Measurements from ENCODE around the gene APOB. TPM values are rescaled to one million over a fixed set of nuclear protein-coding genes. Genes with fewer than 3 reads are reported as not detected.

Gene APOB
- total RNA-seq, 1 experiment from 2014 or later, result not detected

DNA sequence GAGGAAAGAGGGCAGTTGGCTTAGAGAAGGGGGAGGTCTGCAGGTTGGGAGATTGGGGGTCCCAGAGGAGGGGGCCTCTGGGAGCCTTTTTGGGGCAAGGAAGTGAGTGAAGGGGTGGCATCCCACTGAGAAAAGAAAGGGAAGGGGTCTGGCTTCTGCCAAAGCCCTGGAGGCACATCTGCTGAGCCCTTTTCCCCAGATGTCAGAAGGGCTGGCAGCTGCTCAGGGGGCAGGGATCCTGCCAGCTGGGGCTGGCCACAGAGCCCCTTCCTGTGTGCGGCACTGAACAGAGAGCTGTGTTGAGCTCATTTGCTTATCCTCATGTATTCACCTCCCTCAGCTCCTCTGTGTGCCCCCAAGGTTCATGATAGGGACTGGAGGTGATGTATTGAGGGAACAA, 54.5 kb downstream of the APOB start:
- DNase-seq (ENCODE audit: extremely low read depth, low read depth), result no peak

DNA sequence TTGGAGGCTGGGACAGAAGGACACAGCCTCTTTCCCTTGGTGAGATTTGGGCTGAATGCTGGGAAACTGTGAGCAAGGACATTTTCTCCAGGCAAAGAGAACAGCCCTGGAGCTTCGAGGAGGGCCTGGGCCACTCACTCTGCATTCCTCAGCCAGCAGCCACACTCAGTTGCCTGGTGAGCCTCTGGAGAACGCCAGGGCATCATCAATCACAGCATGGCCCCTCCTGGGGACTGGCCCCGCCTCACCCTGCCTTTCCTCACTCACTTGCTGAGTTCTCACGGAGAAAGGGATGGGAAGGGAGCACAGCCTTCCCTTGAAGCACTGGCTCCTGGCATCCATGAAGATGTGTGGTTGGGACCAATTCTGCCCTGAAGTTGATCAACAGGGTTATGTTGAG, 55.0 kb downstream of the APOB start:
- no peak for DNase-seq (ENCODE audit: extremely low read depth, low read depth)

DNA sequence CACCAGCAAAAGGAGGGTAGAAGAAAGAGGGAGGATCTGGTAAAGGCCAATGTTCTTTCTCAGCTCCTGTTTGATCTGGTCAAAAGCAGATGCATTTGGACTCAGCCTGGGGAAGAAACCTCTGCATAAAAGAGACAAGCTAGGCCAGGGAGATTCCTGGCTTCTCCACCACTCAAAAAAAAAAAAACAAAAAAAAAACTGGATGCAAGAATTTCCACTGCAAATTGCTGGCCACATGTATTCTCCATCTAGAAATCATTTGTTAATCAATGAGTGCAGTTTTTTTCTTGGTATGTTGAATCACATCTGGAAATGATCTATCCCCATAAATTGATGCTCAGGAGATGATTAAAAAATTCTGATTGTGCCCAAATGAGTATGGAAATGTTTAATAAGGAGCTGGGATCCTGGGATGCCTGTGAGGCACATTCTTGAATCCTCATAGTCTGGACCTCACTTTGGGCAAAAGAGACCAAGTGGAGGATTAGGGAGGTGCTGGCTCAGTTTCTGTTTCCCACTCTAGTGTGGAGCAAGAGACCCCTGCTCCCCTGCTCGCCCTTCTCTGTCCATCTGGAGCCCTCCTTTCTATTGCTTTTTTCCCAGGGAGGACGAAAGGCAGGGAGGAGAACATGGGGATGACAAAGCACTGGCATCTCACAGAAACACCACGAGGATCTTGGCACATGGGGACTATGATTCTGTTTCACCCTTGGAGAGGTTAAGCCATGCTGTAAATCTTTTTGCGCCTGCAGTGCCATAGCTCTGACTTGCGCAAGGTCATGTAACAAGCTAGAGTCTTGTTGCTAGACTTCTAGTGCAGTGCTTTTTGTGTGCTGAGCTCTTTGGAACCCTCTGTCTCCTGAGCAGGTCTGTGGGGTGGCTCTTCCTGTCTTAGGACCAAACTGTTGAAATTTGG, 57.6 kb downstream of the APOB start:
- DNase-seq (ENCODE audit: extremely low read depth, low read depth), result no peak

DNA sequence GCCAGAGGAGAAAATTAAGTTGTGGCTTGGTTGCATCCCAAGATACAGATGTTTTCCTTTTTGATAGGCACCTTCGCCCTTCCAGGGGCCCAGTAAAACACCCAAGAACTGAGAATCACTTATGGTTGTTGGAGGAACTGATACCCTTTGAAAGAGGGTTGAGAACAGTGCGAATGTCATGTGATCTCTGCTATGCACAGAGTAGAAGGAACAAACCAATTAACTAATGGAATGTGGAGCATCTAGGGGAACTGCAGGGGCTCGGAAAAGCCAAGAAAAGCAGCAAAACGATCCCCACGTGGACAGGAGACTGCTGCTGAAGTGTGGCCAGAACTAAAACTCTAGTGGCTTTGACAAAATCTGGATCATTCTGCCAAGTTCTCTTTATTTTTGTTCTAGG, 58.8 kb downstream of the APOB start:
- DNase-seq (ENCODE audit: extremely low read depth, low read depth), result no peak

DNA sequence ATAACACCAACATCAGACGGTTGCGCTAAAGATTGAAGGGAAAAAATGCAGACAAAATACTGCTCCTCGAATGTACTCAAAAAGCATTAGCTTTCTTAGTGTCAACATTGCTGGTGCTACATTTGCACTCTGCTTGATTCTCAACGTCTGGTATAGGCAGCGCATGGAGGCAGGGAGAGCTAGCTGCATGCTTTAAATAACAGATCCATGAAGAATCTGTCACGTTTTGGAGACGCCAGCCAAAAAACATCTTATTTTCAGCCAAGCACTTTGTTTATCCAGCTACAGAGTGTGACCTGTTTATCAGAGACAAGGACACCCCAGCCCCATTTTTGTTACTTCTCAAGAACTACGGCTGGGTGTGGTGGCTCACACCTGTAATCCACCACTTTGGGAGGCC, 59.5 kb downstream of the APOB start:
- DNase-seq (ENCODE audit: extremely low read depth, low read depth), result no peak

DNA sequence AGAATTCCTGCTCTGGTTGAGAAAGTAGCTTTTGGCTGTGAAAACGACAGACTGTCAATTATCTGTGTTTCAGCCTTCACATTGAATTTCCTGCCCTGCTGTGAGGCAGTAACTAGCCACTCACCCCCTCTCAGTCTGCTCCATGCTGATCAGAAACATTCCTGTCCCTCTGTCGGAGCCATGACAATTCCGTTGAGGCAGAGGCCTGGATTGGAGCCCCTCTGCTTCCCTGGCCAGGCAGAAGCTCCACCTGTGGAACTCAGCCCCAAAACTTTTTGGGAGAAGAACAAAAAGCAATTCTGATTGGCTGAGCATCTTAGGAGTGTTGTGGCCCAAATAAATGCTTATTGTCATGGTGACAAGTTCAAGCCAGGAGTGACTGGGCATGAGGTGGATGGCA, 60.0 kb downstream of the APOB start:
- DNase-seq (ENCODE audit: extremely low read depth, low read depth), result no peak

DNA sequence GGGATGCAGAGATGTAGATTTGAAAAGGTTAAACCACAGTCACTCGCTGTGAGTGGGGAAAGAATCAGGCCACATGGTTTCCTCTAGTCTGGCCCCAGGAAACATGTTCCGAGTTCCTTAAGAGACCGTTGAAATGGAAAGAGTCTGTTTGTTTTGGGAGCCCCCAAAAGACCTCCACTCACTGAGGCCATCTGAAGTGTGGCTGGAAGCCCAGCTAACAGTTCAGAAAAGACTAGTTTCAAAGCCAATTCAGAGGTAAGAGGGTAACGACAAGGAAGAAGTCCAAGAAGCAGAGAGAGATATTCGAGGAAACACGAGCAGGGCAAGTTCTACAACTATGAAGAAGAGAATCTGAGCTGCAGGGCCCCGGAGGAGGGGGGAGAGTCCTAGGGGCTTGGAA, 61.0 kb downstream of the APOB start:
- no peak for DNase-seq (ENCODE audit: extremely low read depth, low read depth)

DNA sequence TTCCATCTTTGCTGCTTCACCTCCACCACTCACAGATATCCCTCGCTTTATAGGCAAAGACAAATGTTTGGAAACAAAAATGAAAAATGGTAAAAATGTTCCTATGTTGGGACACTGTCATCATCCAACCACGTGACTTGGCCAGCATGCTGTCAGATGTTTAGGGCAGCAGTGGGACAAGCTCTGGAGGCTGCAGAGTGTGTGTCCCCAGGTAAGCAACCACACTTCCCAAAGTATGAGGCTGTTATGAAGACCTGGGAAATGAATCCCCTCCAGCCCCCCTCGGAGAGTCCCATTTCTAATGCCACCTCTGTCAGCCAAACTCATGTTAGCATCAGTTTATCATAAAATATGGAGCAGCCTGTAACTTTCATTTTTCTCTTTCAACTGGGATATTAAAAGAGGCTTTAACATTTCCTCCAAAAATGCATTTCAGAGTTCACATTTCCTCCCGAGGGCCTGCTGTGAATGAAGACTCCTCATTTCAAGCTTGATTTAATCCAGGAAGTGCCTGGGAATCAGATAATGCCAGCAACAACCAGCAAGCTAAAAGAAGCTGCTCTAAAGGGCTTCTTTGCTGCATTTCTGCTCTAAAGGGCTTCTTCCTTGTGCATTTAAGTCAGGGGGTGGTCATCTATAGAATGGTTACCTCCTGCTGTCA, 66.2 kb downstream of the APOB start:
- DNase-seq (ENCODE audit: extremely low read depth, low read depth), result no peak

DNA sequence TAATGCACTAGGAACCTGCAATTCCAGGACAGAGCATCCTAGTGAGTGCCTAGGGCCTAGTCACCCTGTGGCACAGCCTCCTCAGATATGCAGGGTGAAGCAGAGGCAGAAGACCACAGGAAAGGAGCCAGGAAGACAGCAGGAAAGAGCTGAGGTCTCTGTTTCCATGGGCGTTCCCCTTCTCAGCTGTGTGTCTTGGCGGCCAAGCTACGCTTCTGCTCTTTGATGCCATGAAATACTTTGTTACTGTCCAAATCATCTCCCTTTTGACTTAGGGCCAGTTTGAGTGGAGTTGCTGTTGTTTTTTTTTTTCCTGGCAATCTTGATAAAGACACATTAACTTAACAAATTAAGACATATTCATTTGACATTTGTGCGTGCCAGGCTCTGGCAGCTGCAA, 67.3 kb downstream of the APOB start:
- no peak for DNase-seq (ENCODE audit: extremely low read depth, low read depth)

DNA sequence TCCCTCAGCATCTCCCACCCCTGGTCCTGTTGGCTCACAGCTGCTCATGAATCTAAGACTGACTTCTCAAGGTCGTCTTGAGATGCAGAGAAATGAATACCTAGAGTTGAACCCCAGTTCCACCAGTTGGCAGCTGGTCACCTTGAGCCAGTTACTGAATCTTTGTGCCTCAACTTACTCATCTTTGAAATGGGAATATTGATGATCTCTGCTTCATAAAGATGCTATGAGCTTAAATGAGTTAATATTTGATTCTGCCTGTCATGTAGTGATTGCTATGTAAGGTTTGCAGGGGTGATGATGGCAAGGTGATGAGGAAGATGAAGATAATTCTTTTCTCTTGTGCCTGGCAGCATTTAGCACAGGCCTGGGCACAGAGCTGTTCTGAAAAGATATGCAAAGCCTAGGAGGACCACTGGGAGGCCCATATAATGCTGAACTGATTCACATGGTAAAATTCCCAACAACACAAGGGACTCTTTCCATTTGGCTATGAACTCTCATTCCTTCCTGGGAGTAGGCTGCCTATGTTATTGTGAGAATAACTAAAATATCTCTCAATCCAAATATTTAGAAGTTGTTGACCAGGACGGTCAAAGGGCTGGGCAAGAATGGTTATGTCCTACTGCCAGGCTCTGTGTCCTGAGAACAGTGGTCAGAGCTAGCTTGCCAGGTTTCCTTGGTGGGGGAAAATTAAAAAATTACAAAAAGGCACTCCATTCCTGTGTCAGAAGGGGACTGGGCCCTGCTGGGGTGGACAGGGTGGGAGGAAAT, 70.9 kb downstream of the APOB start:
- DNase-seq (ENCODE audit: extremely low read depth, low read depth), result no peak

DNA sequence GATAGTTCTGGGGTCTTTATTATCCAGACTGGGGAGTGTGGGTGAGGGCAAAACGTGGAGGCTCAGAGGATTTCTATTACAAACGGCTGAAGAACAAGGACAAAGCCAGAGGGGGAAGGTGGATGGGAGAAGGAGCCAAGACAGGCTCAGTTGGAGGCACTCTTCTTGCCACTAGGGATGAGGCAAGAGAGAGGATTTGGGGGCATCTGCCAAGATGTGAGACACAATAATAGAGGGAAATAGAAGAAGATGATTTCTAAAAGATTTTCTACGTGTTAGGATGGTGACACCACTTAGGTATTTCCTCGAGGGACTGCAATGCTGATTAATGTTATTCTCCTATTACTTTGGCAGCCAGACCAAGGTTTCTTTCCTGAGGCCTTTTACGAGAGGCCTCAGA, 71.8 kb downstream of the APOB start:
- no peak for DNase-seq (ENCODE audit: extremely low read depth, low read depth)

DNA sequence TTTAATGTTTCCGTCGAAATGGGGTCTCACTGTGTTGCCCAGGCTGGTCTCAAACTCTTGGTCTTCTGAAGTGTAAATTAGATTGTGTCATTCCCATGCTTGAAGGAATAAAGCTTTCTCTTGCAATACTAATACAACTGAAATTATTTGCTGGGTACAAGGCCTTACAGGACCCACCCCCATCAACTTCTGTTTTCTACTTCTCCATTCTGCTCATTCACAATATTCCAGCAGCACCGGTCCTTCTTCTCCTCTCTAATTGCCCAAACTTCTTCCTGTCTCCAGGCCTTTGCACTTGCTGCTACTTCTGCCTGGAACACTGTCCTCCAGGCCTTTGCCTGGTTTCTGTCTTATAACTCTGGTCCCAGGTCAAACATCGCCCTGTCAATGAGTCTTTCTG, 73.8 kb downstream of the APOB start:
- DNase-seq (ENCODE audit: extremely low read depth, low read depth), result no peak

DNA sequence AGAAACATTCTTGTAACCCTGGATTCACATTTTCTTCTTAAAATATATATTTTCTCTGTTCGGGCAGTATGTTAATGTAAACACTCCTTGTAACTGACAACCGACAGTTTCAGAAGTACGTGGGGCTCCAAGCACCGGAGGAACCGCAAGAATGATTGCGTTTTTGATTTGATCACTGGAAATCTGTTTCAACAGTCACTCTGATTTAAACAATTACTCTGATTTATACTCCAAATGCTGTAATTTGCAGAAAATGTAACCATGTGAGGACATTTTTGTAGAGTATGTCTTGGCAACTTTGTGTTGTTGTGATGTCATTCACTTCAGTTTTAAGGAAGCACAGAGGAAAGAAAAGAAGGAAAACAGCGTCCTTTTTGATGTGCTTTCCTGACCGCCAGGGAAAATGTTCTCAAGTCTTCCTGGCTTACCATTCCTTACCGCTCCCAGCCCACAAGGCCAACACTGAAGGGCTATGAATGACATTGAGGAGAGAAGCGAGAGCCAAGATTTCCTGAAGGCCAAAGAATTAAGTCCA, 77.7 kb downstream of the APOB start:
- DNase-seq (ENCODE audit: extremely low read depth, low read depth), result no peak

DNA sequence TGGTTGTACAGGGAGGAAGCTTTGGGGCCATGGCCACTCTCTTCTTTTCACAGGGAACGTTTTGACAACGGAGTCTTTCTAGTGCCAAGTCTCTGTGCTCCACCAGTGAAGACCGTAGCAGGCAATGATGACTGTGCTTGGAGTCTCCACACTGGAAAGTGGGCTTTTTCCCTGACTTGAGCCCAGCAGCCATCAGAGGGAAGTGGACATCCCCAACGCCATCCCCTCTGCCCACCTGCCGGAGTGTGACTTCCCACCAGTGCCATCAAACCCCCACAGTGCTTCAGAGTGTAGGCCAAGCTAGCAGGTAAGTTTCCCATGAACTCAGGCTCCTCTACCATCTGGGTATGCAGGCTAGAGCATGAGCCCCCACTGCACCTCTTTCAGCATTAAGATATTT, 78.7 kb downstream of the APOB start:
- DNase-seq (ENCODE audit: extremely low read depth, low read depth), result no peak

DNA sequence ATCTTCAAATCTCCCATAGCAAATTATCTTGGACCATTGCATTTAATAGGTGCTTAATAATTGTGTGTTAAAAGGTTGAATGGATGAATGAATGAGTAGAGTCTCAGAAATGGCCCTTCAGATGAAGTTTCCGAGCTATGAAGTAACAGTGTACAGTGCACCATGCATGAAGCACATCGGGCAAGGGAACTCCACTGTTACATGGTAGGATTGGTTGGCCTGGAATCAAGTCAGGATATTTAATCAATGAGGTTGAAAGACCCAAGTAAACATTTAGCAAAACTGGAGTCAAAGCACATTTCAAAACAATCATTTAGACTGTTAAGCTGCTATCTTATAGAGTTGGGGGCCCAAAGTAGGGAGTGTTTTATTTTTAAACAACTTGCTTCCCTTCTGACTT, 80.0 kb downstream of the APOB start:
- DNase-seq (ENCODE audit: extremely low read depth, low read depth), result no peak

DNA sequence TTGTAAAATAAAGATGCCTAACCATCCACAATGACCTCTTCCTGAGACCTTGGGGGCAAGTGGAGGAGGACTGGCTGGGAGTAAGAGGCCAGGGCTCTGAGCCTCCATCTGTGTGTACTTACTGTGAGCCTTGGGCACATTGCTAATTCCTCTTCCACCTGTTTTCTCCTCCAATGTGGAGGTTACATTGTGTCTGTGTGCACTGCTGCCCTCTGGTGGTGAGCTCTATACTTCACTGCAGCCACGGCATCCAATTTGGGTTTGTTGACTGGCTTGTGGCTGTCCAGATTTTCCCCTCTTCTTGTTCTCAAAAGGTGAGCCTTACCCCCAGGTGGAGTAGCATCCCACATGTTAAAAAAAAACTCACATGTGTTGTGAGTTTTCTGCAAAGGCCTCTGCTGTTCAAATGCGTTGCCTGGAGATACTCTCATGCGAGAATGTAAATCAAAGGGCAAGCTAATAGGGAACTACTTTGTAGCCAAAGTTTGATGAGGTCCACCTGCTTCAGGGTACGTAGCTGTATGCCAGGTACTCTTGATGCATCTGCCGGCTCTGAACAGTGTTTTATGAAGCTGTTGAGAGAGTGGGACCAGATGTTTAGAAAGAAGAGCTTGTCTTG, 80.8 kb downstream of the APOB start:
- DNase-seq (ENCODE audit: extremely low read depth, low read depth), result peak; percentile 64

DNA sequence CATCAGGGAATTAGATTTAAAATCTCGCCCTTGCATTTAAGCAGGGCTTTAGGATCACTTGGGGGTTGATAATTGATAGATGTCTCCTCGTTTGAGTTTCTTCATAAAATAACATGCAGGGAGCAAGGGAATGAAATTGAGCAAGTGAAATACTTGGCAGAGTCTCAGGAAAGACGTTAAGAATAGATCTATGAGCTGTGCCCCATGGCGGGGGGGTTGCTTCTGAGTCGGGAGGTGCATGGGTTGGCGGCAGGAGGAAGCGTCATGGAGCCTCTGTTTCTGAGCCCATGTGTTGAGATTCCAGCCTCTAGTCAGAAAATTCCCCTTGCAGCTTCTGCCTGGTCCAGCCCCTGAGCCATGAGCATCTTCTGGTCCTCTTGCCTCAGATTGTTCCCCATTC, 82.0 kb downstream of the APOB start:
- DNase-seq (ENCODE audit: extremely low read depth, low read depth), result no peak

DNA sequence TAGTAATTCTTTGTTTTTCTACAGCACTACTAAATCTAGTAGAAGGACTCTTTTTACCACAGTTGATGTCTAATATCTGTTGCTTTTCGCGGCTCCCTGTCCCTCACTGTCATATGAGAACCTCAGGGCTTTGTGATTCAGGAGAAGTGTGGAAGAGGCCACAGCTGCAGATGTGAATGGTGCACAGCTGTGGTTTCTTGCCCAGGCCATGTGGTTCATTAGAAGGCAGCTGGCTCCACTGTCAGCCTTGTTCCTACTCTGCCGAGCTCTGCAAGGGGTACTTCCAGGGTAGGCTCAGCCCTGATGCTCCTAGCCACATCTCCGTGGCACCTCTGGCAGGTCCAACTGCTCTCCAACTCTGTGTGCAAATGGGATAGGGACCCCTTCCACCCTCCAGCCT, 83.9 kb downstream of the APOB start:
- no peak for DNase-seq (ENCODE audit: extremely low read depth, low read depth)

DNA sequence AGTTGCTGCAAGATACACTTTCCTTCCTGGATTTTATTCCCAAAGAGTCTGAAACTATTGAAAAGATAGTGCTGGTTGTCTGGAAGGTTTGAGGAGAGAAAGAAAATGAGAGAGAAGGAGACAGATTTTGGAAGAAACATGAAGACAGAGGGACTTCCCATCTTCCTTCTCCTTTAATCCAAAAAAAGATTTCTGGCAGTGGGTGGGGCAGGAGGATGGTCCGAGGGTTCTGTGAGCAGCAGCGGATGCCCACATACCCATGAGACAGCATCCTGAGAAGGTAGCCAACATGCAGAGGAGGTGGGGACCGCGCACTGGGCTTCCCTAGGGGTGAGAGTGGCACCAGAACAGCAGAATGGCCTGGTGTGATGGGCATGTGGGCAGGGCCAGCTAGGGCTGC, 84.6 kb downstream of the APOB start:
- DNase-seq (ENCODE audit: extremely low read depth, low read depth), result no peak

DNA sequence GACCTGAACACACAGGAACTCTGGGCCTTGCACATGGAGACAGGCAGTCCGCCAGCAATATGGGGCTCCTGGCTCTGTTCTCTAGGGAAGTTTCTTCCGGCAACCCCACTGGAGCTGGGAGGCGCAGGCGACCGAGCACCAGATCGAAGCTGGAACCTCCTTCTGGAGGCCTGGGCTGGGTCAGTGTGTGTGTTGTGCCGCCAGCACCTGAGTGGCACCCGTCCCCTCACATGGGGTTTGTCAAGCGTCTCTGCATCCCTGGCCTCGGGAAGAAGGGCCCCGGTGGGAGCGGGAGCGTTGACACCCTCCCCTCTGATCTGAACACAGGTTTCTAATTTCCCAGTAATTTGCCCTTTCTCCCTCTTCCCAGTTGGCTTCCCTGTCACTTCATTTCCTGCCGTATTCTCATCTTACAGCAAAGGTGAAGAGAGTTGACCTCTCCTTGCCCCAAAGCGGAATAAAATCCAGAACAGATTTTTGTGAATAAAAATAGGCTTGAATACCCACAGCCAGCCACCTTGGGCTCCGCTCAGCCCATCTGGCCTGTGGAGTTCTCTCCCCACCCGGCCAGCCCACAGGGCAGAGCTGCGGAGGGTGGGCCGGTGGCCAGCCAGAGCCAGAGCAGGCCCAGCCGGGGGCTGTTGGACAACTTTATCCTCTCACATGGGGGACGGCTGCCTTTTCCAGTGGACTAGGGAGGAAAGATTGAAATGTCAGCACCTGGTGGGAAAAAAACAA, 85.9 kb downstream of the APOB start:
- no peak for DNase-seq (ENCODE audit: extremely low read depth, low read depth)

Measured in NCI-H460 (cell line).